Measurements from ENCODE around the gene TMEM235. TPM values are rescaled to one million over a fixed set of nuclear protein-coding genes. Genes with fewer than 3 reads are reported as not detected.
"Not testable (repeated sequence)": the region's sequence is repeated elsewhere in the genome, so short reads cannot be mapped to it uniquely, and the experiment has no call there.

The TMEM235 gene
- total RNA-seq, 1 donor from 2014 or later, result not detected

DNA sequence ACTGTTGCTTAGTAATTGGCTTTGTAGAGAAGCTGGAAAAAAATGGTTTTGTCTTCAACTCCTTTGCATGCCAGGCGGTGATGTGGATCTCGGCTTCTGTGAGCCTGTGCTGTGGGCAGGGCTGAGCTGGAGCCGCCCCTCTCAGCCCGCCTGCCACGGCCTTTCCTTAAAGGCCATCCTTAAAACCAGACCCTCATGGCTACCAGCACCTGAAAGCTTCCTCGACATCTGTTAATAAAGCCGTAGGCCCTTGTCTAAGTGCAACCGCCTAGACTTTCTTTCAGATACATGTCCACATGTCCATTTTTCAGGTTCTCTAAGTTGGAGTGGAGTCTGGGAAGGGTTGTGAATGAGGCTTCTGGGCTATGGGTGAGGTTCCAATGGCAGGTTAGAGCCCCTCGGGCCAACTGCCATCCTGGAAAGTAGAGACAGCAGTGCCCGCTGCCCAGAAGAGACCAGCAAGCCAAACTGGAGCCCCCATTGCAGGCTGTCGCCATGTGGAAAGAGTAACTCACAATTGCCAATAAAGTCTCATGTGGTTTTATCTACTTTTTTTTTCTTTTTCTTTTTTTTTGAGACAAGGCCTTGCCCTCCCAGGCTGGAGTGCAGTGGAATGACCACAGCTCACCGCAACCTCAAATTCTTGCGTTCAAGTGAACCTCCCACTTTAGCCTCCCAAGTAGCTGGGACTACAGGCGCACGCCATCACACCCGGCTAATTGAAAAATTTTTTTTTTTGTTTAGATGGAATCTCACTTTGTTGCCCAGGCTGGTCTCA, 6.2 kb upstream of the TMEM235 start:
- Mint-ChIP-seq H3K4me1 (ENCODE audit: low read depth) (peaks cover 9% of the 10 kb centered on the region), H3K4me3 (no peak overlapping the region), H3K36me3 (ENCODE audit: low read depth) (peaks cover 12% of the 10 kb centered on the region), H3K9me3 (no peaks in the 10 kb centered on the region), H3K27ac (no peak overlapping the region), H3K27me3 (ENCODE audit: insufficient read depth) (peaks cover 13% of the 10 kb centered on the region)
- DNase-seq (ENCODE audit: low spot score), result no peak
- intact Hi-C loops (cut with micrococcal nuclease), result no loop called here

DNA sequence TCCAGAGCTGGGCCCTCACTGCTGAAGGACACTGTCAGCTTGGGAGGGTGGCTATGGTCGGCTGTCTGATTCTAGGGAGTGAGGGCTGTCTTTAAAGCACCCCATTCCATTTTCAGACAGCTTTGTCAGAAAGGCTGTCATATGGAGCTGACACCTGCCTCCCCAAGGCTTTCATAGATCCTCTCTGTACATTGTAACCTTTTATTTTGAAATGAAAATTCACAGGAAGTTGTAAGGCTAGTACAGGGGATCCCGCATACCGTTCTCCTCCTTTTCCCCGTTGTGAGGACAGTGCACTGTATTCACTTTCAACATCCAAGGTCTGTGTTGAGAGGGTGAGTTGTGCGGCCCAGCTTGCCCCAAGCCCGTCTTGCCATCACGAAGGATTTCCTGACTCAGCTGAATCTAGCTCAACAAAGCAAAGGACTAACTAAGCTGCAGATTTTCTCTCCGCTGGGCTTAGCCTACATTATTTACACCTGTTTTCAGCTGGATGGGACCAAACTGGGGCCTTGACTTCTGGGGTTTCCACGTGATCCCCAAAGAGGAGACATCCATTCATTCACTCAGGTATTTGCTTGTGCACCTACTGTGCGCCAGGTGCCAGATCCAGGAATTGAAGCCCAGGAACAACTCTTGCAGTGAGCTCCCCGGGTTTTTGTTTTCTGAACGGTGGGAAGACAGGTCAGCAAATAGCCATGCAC, 5.2 kb upstream of the TMEM235 start:
- intact Hi-C loops (cut with micrococcal nuclease), result no loop called here
- no peak overlapping the region for H3K27ac Mint-ChIP-seq
- no peak overlapping the region for H3K4me3 Mint-ChIP-seq
- no peak for DNase-seq (ENCODE audit: low spot score)
- H3K36me3 Mint-ChIP-seq (ENCODE audit: low read depth), result peaks cover 12% of the 10 kb centered on the region
- H3K9me3 Mint-ChIP-seq, result no peaks in the 10 kb centered on the region
- peaks cover 21% of the 10 kb centered on the region for H3K27me3 Mint-ChIP-seq (ENCODE audit: insufficient read depth)
- H3K4me1 Mint-ChIP-seq (ENCODE audit: low read depth), result peaks cover 9% of the 10 kb centered on the region

DNA sequence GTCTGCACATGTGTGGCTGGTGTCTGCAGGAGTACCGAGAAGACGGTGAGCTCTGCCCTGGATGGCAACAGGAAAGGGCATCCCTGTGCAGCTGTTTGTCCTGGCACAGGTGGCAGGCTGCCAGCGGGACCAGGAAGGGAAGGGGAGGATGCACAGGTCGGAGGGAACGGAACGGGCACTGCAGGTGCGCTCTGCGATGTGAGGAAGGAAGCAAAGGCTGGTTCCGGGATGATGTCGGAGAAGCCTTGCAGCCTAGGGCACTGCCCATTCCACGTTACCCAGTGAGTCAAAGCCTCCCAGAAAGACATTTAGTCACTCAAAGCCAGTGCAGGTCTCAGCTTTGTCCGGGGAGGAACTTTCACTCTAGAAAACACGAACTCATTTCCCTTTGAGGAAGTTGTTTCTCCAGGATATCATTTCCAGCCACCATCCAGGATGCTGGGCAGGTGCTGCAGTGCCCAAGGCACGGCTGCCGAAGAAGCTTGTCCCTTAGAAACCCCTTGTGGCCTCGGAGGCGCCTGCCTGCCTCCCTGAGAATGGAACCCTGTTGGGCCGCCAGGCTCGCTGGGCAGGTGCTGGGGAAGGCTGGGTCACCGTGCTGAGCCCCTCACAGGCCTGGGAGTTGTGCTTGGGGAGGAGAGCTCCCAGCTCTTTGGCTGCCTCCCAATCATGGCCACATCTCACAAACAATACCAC, 4.5 kb upstream of the TMEM235 start:
- Mint-ChIP-seq H3K4me1 (ENCODE audit: low read depth) (peaks cover 9% of the 10 kb centered on the region), H3K27me3 (ENCODE audit: insufficient read depth) (peaks cover 25% of the 10 kb centered on the region), H3K9me3 (no peaks in the 10 kb centered on the region), H3K27ac (no peak overlapping the region), H3K4me3 (no peak overlapping the region), H3K36me3 (ENCODE audit: low read depth) (peaks cover 12% of the 10 kb centered on the region)
- DNase-seq (ENCODE audit: low spot score), result no peak
- intact Hi-C loops (cut with micrococcal nuclease), result no loop called here

DNA sequence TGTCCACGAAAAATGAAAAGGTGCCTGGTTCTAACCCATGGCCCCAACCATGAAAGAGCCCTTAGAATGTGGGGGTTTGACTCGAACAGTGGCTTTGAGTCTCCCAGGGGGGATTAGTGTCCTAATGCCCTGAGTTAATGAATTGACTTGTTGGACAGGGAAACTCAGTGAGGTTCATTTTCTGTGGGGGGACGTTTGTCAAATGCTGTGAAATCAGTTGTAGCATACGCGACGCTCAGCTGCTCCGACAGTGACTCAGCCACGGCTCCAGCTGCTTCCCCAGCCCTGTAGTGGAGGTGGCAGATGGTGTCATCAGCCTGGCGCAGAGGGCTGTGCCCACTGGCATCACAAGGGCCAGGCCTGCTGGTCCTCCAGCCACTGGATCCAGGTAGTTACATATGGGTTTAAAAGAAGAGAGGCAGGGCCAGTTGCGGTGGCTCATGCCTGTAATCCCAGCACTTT, 3.9 kb upstream of the TMEM235 start:
- DNase-seq (ENCODE audit: low spot score), result no peak
- H3K4me3 Mint-ChIP-seq, result no peak overlapping the region
- intact Hi-C loops (cut with micrococcal nuclease), result no loop called here
- no peaks in the 10 kb centered on the region for H3K9me3 Mint-ChIP-seq
- peaks cover 12% of the 10 kb centered on the region for H3K4me1 Mint-ChIP-seq (ENCODE audit: low read depth)
- peaks cover 12% of the 10 kb centered on the region for H3K36me3 Mint-ChIP-seq (ENCODE audit: low read depth)
- H3K27me3 Mint-ChIP-seq (ENCODE audit: insufficient read depth), result peaks cover 28% of the 10 kb centered on the region
- no peak overlapping the region for H3K27ac Mint-ChIP-seq

DNA sequence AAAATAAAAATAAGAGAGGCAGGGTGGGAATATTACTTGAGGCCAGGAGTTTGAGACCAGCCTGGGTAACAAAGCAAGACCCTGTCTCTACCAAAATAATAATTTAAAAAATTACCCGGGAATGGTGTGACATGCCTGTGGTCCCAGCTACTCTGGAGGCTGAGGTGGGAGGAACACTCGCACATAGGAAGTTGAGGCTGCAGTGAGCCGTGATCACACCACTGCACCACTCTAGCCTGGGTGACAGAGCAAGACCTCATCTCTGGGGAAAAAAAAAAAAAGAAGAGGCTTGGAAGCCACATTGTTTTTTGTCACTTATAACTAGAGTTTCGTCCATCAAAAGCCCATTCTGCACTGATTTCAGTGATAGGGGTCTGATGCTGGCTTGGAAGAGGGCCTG, 3.3 kb upstream of the TMEM235 start:
- intact Hi-C loops (cut with micrococcal nuclease), result no loop called here
- Mint-ChIP-seq H3K27me3 (ENCODE audit: insufficient read depth) (peaks cover 34% of the 10 kb centered on the region), H3K27ac (no peak overlapping the region), H3K9me3 (no peaks in the 10 kb centered on the region), H3K36me3 (ENCODE audit: low read depth) (peaks cover 10% of the 10 kb centered on the region), H3K4me1 (ENCODE audit: low read depth) (peaks cover 19% of the 10 kb centered on the region), H3K4me3 (no peak overlapping the region)
- no peak for DNase-seq (ENCODE audit: low spot score)

DNA sequence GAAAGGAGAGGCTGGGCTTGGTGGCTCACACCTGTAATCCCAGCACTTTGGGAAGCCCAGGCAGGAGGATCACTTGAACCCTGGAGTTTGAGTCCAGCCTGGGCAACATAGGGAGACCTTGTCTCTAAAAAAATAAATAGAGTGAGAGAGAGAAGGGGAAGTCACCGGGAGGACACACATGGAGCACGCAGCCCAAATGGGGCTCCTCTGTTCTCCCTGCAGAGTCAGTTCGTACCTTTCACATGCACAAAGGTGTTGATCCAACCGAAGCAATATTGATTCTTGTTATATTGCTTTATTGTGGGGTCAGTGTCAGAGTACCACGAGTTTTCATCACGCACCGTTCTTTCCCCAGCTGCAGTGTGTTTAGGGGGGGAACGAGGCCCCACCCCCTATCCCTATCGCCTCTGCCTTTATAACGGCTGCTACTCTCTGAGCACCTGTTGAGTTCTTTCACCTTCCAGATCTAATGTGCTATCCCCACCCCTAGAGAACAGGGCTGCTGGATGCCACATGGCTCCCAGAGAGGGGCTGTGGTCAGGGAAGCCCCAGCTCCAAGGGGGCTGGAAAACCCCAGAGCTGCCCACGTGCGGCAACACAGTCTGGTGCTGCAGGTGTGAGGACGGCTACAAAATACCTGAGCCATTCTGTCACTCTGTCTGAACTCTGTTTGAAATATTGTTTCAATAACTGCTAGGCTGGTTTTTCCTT, 1.0 kb upstream of the TMEM235 start:
- H3K27ac Mint-ChIP-seq, result no peak overlapping the region
- H3K4me3 Mint-ChIP-seq, result no peak overlapping the region
- H3K36me3 Mint-ChIP-seq (ENCODE audit: low read depth), result no peaks in the 10 kb centered on the region
- H3K4me1 Mint-ChIP-seq (ENCODE audit: low read depth), result peaks cover 19% of the 10 kb centered on the region
- DNase-seq (ENCODE audit: low spot score), result no peak
- H3K27me3 Mint-ChIP-seq (ENCODE audit: insufficient read depth), result peaks cover 38% of the 10 kb centered on the region
- intact Hi-C loops (cut with micrococcal nuclease), result no loop called here
- no peaks in the 10 kb centered on the region for H3K9me3 Mint-ChIP-seq

DNA sequence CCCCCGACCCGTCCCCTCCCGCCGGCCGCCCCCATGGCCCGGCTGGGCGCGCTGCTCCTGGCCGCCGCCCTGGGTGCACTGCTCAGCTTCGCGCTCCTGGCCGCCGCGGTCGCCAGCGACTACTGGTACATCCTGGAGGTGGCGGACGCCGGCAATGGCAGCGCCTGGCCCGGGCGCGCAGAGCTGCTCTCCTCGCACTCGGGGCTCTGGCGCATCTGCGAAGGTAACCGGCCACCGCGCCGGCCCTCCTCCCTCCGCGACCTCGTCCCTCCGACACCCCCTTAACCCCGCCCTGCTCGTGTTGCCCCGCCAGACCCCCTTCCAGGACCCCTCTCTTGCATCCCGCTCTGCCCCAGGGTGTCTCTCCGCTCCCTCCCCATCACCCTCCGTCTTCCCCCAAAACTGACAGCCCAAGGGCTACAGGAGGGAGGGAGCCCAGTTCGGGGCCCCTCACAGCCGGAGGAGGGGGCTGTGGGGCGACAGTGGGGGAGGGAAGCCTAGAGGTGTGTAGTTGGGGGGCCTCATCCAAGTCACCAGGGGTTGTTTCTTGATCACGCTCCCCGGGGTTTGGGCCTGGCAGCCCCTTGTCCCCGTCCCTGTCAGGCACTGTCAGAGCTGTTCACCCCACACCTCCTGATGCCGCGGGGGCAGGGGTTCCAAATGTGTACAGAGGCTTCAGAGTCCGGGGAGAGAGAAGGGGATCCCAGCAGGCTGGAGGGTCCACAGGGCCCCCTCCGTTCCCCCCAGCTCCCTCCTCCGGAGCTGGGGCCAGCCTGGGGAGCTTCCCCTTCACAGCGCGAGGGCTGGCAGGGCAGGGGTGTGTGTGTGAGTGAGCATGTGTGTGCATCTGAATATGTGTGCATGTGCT, 794 bp downstream of the TMEM235 start:
- Mint-ChIP-seq H3K4me3 (peak overlapping the region; percentile 0), H3K27ac (no peak overlapping the region), H3K27me3 (ENCODE audit: insufficient read depth) (peaks cover 38% of the 10 kb centered on the region), H3K4me1 (ENCODE audit: low read depth) (peaks cover 10% of the 10 kb centered on the region), H3K36me3 (ENCODE audit: low read depth) (no peaks in the 10 kb centered on the region), H3K9me3 (no peaks in the 10 kb centered on the region)
- intact Hi-C loops (cut with micrococcal nuclease), result no loop called here
- peak; percentile 28 for DNase-seq (ENCODE audit: low spot score)

DNA sequence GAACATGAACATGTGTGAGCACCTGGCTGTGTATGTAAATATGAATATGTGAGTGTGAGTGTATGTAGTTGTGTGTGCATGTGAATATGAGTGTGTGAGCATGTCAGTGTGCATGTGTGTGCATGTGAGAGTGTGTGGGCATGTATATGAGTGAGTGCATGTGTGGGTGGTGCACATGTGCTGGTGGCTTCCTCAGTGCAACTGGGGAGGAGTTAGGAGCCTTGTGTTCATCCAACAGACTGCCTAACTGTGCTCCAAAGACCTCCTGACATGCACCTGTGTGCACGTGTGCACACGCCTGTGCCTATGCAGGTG, 1.4 kb downstream of the TMEM235 start:
- H3K4me3 Mint-ChIP-seq, result peak overlapping the region; percentile 0
- intact Hi-C loops (cut with micrococcal nuclease), result no loop called here
- H3K36me3 Mint-ChIP-seq (ENCODE audit: low read depth), result no peaks in the 10 kb centered on the region
- no peak overlapping the region for H3K27ac Mint-ChIP-seq
- peaks cover 10% of the 10 kb centered on the region for H3K4me1 Mint-ChIP-seq (ENCODE audit: low read depth)
- DNase-seq (ENCODE audit: low spot score), result no peak
- H3K27me3 Mint-ChIP-seq (ENCODE audit: insufficient read depth), result peaks cover 38% of the 10 kb centered on the region
- no peaks in the 10 kb centered on the region for H3K9me3 Mint-ChIP-seq

DNA sequence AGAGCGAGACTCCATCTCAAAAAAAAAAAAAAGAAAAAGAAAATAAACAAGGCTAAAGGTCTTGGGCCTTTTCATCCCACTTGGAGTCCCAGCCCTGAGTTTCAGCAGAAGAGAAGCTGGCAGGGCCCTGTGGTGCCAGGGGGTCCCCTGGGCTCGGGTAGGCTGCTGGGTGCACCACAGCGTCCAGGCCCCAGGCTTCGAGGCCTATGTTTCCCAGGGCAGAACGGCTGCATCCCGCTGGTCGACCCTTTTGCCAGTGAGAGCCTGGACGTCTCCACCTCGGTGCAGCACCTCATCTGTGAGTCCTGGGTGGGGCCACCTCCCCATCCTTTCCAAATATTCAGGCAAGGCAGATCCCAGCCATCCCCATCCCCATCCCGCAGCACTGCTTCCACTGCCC, 2.2 kb downstream of the TMEM235 start:
- no peaks in the 10 kb centered on the region for H3K9me3 Mint-ChIP-seq
- H3K4me3 Mint-ChIP-seq, result no peak overlapping the region
- intact Hi-C loops (cut with micrococcal nuclease), result no loop called here
- DNase-seq (ENCODE audit: low spot score), result no peak
- H3K27ac Mint-ChIP-seq, result peak overlapping the region; percentile 7
- no peaks in the 10 kb centered on the region for H3K36me3 Mint-ChIP-seq (ENCODE audit: low read depth)
- peaks cover 38% of the 10 kb centered on the region for H3K27me3 Mint-ChIP-seq (ENCODE audit: insufficient read depth)
- peaks cover 10% of the 10 kb centered on the region for H3K4me1 Mint-ChIP-seq (ENCODE audit: low read depth)

DNA sequence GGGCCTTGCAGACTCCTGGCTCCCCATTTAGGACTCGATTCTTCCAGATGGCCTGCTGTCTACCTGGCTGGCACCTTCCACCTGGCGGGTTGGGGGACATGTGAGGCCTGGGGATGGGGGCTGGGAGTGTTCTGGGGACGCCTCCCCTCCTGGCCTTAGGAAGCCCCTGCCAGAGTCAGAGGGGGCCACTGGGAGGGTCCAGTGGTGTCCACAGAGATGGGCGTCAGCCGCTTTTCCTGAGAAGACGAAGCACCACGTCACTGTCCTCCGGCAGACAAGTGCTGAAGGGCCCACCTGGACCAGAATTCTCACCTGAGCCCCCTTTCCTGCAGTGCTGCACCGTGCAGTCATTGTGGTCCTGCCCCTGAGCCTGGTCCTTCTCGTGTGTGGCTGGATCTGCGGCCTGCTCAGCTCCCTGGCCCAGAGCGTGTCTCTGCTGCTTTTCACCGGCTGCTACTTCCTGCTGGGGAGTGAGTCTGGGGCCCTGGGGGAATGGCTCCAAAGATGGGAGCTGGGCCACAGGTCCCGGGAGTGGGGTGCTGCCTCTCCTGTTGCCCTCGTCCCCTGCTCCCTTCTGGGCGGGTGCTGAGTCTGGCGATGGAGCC, 2.9 kb downstream of the TMEM235 start:
- intact Hi-C loops (cut with micrococcal nuclease), result no loop called here

DNA sequence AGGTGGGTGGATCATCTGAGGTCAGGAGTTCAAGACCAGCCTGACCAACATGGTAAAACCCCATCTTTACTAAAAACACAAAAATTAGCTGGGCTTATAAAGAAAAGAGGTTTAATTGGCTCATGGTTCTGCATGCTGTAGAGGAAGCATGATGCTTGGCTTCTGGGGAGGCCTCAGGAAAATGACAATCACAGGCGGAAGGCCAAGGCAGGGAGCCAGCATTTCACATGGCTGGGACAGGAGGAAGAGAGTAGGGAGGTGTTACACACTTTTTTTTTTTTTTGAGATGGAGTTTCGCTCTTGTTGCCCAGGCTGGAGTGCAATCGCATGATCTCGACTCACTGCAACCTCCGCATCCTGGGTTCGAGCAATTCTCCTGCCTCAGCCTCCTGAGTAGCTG, 3.6 kb downstream of the TMEM235 start:
- H3K9me3 Mint-ChIP-seq; H3K4me3 Mint-ChIP-seq; DNase-seq (ENCODE audit: low spot score); H3K27ac Mint-ChIP-seq; intact Hi-C loops (cut with micrococcal nuclease); H3K36me3 Mint-ChIP-seq (ENCODE audit: low read depth): not testable (repeated sequence)
- Mint-ChIP-seq H3K27me3 (ENCODE audit: insufficient read depth) (peaks cover 26% of the 10 kb centered on the region), H3K4me1 (ENCODE audit: low read depth) (peaks cover 10% of the 10 kb centered on the region)

More for the DNA sequence above, 2.9 kb downstream of the TMEM235 start:
- Mint-ChIP-seq H3K27ac (no peak overlapping the region), H3K27me3 (ENCODE audit: insufficient read depth) (peaks cover 31% of the 10 kb centered on the region), H3K4me1 (ENCODE audit: low read depth) (peaks cover 10% of the 10 kb centered on the region), H3K9me3 (no peaks in the 10 kb centered on the region), H3K36me3 (ENCODE audit: low read depth) (no peaks in the 10 kb centered on the region), H3K4me3 (no peak overlapping the region)
- no peak for DNase-seq (ENCODE audit: low spot score)

DNA sequence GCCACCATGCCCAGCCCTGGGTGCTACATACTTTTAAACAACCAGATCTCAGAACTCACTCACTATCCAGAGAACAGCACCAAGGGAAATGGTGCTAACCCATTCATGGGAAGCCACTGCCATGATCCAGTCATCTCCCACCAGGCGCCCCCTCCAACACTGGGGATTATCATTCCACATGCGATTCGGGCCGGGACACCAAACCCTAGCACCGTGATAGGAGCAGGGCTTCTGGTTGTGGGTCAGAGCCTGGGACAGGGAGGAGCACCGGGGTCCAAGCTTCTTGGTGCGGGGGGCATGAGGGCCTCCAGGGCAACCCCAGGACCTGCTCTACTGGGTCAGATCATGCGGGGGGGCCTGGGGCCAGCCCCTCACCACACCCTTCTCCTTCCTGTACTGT, 4.5 kb downstream of the TMEM235 start:
- intact Hi-C loops (cut with micrococcal nuclease), result no loop called here
- no peaks in the 10 kb centered on the region for H3K36me3 Mint-ChIP-seq (ENCODE audit: low read depth)
- H3K27ac Mint-ChIP-seq, result no peak overlapping the region
- peaks cover 19% of the 10 kb centered on the region for H3K27me3 Mint-ChIP-seq (ENCODE audit: insufficient read depth)
- no peak overlapping the region for H3K4me3 Mint-ChIP-seq
- no peak for DNase-seq (ENCODE audit: low spot score)
- peaks cover 10% of the 10 kb centered on the region for H3K4me1 Mint-ChIP-seq (ENCODE audit: low read depth)
- no peaks in the 10 kb centered on the region for H3K9me3 Mint-ChIP-seq
